ENCODE data around the gene TMED1. TPM values are rescaled to one million over a fixed set of nuclear protein-coding genes. Genes with fewer than 3 reads are reported as not detected.

The TMED1 gene
- total and polyA plus RNA-seq, 2 experiments from 2014 or later = 29.7 to 37.2 TPM

- TF ChIP-seq, protein P1, sequence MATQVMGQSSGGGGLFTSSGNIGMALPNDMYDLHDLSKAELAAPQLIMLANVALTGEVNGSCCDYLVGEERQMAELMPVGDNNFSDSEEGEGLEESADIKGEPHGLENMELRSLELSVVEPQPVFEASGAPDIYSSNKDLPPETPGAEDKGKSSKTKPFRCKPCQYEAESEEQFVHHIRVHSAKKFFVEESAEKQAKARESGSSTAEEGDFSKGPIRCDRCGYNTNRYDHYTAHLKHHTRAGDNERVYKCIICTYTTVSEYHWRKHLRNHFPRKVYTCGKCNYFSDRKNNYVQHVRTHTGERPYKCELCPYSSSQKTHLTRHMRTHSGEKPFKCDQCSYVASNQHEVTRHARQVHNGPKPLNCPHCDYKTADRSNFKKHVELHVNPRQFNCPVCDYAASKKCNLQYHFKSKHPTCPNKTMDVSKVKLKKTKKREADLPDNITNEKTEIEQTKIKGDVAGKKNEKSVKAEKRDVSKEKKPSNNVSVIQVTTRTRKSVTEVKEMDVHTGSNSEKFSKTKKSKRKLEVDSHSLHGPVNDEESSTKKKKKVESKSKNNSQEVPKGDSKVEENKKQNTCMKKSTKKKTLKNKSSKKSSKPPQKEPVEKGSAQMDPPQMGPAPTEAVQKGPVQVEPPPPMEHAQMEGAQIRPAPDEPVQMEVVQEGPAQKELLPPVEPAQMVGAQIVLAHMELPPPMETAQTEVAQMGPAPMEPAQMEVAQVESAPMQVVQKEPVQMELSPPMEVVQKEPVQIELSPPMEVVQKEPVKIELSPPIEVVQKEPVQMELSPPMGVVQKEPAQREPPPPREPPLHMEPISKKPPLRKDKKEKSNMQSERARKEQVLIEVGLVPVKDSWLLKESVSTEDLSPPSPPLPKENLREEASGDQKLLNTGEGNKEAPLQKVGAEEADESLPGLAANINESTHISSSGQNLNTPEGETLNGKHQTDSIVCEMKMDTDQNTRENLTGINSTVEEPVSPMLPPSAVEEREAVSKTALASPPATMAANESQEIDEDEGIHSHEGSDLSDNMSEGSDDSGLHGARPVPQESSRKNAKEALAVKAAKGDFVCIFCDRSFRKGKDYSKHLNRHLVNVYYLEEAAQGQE (IDR thresholded peaks at IDR 0.05; ENCODE audit: unreplicated experiment) = no peak
- TF ChIP-seq ETS1 (IDR thresholded peaks at IDR 0.05) (no peak), ZNF331 (CRISPR knock-in tag; IDR thresholded peaks at IDR 0.05; ENCODE audit: low read depth) (no peak)
Observed at GRCh38 chr19:10797541-10798256, 38.3 kb downstream of the TMED1 start (continued).

DNA sequence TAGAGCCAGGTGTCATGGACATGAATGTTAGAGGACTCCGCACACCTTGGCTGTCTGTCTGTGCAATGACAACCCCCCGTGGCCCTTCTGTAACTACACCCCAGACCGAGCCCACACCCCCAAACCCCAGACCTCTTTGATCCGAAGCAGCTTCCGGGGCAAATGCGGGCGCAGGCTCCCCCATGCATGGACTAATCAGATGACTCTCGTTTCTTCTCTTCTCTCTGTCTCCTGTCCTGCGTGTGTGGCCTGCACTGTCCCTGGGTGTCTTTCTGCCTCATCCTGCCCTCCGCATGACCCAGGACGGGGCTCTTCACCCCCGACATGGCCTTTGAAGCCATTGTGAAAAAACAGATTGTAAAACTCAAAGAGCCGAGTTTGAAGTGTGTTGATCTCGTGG is 38.9 kb downstream of the TMED1 start:
- Mint-ChIP-seq H3K27me3 (ENCODE audit: insufficient read depth, low read depth, poor library complexity) (peaks cover 3% of the 10 kb centered on the region), H3K9me3 (no peaks in the 10 kb centered on the region), H3K27ac (no peak overlapping the region), H3K4me1 (no peaks in the 10 kb centered on the region), H3K4me3 (no peak overlapping the region), H3K36me3 (ENCODE audit: low read depth) (peaks cover 27% of the 10 kb centered on the region)
- no peak overlapping the region for H3K4me2 ChIP-seq
- no peaks in the 10 kb centered on the region for H3K27me3 ChIP-seq (ENCODE audit: insufficient read depth)
- no peak overlapping the region for H2AFZ ChIP-seq
- DNase-seq (ENCODE audit: low spot score) (no peak), ATAC-seq (no peak)
- H4K20me1 ChIP-seq (replicated peaks; ENCODE audit: insufficient read depth) = no peaks in the 10 kb centered on the region; the same call in 1 of the 2 replicates
- peaks cover 13% of the 10 kb centered on the region for H3K36me3 ChIP-seq (ENCODE audit: insufficient read depth)
- no peaks in the 10 kb centered on the region for H3K79me2 ChIP-seq (replicated peaks; ENCODE audit: insufficient read depth)
- H3K4me1 ChIP-seq (ENCODE audit: insufficient read depth) = no peaks in the 10 kb centered on the region
- H3K9me2 ChIP-seq (ENCODE audit: insufficient read depth) = no peaks in the 10 kb centered on the region
- H3K27ac ChIP-seq (ENCODE audit: low read depth) = peak overlapping the region; percentile 26; the same call in 1 of the 2 replicates
- no peaks in the 10 kb centered on the region; the same call in 1 of the 2 replicates for H3F3A ChIP-seq (replicated peaks; ENCODE audit: low read depth)
- no peak overlapping the region for H3K4me3 ChIP-seq
- TF ChIP-seq JUNB (IDR thresholded peaks at IDR 0.05; ENCODE audit: unreplicated experiment) (no peak), EZH2 (IDR thresholded peaks at IDR 0.05; ENCODE audit: low read depth, unreplicated experiment) (no peak), ZNF114 (CRISPR knock-in tag; IDR thresholded peaks at IDR 0.05) (no peak), ETS1 (IDR thresholded peaks at IDR 0.05) (no peak)
- TF ChIP-seq, protein P2, sequence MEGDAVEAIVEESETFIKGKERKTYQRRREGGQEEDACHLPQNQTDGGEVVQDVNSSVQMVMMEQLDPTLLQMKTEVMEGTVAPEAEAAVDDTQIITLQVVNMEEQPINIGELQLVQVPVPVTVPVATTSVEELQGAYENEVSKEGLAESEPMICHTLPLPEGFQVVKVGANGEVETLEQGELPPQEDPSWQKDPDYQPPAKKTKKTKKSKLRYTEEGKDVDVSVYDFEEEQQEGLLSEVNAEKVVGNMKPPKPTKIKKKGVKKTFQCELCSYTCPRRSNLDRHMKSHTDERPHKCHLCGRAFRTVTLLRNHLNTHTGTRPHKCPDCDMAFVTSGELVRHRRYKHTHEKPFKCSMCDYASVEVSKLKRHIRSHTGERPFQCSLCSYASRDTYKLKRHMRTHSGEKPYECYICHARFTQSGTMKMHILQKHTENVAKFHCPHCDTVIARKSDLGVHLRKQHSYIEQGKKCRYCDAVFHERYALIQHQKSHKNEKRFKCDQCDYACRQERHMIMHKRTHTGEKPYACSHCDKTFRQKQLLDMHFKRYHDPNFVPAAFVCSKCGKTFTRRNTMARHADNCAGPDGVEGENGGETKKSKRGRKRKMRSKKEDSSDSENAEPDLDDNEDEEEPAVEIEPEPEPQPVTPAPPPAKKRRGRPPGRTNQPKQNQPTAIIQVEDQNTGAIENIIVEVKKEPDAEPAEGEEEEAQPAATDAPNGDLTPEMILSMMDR (conservative IDR thresholded peaks at IDR 0.05; ENCODE audit: low read depth in 2 of 2) = no peak
- TF ChIP-seq, protein P1 (IDR thresholded peaks at IDR 0.05; ENCODE audit: unreplicated experiment) = no peak
